ENCODE data around the gene HDAC6. TPM values are rescaled to one million over a fixed set of nuclear protein-coding genes. Genes with fewer than 3 reads are reported as not detected.

The HDAC6 gene
- total RNA-seq, 2 experiments from 2014 or later: 71.8 to 81.9 TPM

DNA sequence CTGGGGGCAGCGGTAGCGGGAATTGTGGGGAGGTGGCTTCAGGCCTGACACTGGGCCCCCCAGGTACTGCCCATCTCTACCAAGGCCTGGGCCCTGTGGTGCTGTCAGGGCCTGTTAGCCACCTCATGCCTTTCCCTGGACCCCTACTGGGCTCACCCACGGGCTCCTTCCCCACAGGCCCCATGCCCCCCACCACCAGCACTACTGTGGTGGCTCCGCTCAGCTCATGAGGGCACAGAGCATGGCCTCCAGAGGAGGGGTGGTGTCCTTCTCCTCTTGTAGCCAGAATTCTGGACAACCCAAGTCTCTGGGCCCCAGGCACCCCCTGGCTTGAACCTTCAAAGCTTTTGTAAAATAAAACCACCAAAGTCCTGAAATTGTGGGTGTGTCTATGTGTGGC is 7.9 kb upstream of the HDAC6 start:
- Mint-ChIP-seq H3K4me3 (no peak overlapping the region), H3K27me3 (no peaks in the 10 kb centered on the region), H3K9me3 (no peaks in the 10 kb centered on the region), H3K4me1 (ENCODE audit: low read depth) (peaks cover 6% of the 10 kb centered on the region), H3K27ac (no peak overlapping the region), H3K36me3 (no peaks in the 10 kb centered on the region)
- no peak for DNase-seq
- intact Hi-C loops (cut with micrococcal nuclease): no loop called here
- POLR2A ChIA-PET: no interaction called here
- CTCF ChIA-PET: no interaction called here

DNA sequence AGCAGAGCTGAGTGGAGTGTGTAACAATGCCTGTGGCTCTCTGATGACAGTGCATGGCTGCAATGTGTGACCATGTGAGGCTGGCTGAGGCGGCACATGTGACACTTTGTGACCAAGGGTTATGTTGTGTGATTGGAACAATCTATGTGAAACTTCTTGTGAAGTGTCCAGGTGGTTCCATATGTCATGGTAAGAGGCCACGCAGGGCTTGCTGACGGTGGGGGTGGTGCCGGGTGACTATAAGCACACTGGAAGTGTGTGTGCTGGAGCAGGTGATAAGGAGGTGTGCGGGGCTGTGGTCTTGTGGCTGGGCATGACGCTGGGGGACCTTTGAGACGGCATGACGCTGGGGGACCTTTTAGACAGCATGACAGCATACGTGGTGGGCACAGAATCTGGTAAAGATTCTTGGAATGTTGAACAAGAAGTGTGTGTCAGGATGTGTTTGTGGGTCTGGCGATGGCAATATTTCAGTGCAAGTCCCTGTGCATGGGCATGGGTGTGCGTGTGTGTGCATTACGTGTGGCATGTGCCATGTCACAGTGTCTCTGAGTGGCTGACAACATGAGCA is 7.4 kb upstream of the HDAC6 start:
- DNase-seq: no peak
- Mint-ChIP-seq H3K4me3 (no peak overlapping the region), H3K36me3 (no peaks in the 10 kb centered on the region), H3K9me3 (no peaks in the 10 kb centered on the region), H3K4me1 (ENCODE audit: low read depth) (peaks cover 4% of the 10 kb centered on the region), H3K27me3 (no peaks in the 10 kb centered on the region), H3K27ac (no peak overlapping the region)
- CTCF ChIA-PET: no interaction called here
- POLR2A ChIA-PET: no interaction called here
- intact Hi-C loops (cut with micrococcal nuclease): no loop called here

DNA sequence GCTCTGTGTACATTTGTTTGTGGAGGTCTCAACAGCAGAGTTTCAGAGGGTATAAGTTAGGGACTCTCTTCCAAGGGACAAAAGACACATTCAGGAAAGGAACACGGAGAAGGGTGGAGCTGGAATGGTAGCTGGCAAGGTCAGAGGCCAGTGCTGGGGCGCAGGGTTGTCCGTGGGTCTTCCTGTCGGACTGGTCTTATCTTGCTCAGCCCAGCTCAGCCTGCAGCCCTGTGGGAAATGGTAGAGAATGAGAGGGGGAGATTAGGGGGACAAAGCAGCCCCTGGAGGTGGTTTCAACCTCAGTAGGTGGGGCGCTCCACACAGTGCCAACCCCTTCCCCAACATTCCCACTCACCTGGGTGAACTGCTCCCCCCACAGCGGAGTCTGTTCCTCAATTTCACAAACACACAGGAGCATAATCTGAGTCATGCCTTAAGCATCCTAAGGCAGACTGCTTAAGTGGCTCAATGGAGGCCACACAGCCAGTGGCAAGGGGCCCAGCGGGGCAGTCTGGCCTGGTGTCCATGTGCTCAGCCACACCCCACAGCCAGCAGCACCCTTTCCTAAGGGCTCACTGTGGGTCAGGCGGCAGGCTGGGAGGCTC is 6.9 kb upstream of the HDAC6 start:
- Mint-ChIP-seq H3K9me3 (no peaks in the 10 kb centered on the region), H3K4me3 (no peak overlapping the region), H3K27me3 (no peaks in the 10 kb centered on the region), H3K4me1 (ENCODE audit: low read depth) (no peaks in the 10 kb centered on the region), H3K36me3 (no peaks in the 10 kb centered on the region), H3K27ac (no peak overlapping the region)
- intact Hi-C loops (cut with micrococcal nuclease): no loop called here
- no peak for DNase-seq
- CTCF ChIA-PET: no interaction called here
- POLR2A ChIA-PET: no interaction called here

DNA sequence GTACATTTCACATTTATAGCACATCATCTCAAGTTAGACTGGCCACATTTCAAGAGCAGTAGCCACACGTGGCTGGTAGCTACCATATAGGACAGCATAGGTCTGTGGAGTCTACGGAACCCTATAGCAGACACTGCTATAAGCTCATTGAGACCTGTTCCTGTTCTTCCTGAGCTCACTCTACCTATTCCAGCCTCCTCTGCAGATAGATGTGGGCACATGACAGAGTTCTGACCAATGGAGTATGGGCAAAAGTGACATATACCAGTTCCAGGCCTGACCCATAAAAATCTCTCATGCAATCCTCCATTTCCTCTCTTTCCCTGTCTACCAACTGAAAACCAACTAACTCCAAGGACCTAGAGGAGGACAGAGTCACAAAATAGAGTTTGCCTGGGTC is 3.5 kb upstream of the HDAC6 start:
- Mint-ChIP-seq H3K27me3 (no peaks in the 10 kb centered on the region), H3K4me3 (no peak overlapping the region), H3K4me1 (ENCODE audit: low read depth) (peaks cover 13% of the 10 kb centered on the region), H3K9me3 (no peaks in the 10 kb centered on the region), H3K36me3 (no peaks in the 10 kb centered on the region), H3K27ac (no peak overlapping the region)
- CTCF ChIA-PET: no interaction called here
- POLR2A ChIA-PET: no interaction called here
- DNase-seq: no peak
- intact Hi-C loops (cut with micrococcal nuclease): no loop called here

DNA sequence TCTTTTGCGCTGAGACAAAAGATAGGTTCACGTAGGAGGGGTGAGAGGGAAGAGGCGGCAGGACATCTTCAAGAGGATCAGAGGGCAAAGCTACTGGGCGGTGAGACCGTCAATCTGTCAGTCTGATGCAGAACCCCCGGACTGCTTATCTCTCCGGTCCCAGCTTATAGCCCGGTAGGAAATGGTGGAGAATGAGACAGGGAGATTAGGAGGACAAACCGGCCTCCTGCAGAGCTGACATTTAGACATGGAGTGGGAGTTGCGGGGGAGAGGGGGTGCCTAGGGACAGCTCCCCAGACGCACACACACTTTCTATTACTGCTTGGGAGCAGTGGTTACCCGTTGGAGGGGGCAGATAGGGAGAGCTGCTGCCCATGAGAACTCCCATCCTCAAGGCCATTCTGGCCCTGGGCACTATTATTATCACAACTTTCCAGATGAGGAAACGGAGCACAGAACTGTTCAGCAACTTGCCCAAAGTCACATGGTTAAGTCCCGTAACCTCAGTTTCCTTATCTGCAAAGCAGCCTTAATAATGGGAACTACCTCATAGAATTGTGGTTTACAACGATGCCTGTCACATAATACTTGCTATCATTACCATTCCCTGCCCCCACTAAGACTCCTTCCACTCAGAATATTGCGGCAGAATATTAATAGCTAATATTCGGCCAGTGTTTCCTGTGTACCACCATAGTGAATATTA is 1.1 kb upstream of the HDAC6 start:
- no peaks in the 10 kb centered on the region for H3K27me3 Mint-ChIP-seq
- no peaks in the 10 kb centered on the region for H3K9me3 Mint-ChIP-seq
- peaks cover 5% of the 10 kb centered on the region for H3K36me3 Mint-ChIP-seq
- H3K4me1 Mint-ChIP-seq (ENCODE audit: low read depth): peaks cover 14% of the 10 kb centered on the region
- intact Hi-C loops (cut with micrococcal nuclease): loop anchor here (1.0 to 10.0 kb wide), 8 partner anchors 63 to 364 kb away; partner anchors contain the start of genes MAGIX, OTUD5, PIM2 and PQBP1
- H3K27ac Mint-ChIP-seq: peak overlapping the region; percentile 99
- ChIA-PET POLR2A (interaction anchor here (1.6 kb wide), 1 partner anchor 88 kb away, joined by 4 read pairs; no protein-coding TSS in a partner anchor), CTCF (interaction anchor here (0.9 to 1.5 kb wide), 2 partner anchors 153 to 169 kb away, joined by 3 read pairs; no protein-coding TSS in a partner anchor)
- peak overlapping the region; percentile 95 for H3K4me3 Mint-ChIP-seq
- DNase-seq: no peak

DNA sequence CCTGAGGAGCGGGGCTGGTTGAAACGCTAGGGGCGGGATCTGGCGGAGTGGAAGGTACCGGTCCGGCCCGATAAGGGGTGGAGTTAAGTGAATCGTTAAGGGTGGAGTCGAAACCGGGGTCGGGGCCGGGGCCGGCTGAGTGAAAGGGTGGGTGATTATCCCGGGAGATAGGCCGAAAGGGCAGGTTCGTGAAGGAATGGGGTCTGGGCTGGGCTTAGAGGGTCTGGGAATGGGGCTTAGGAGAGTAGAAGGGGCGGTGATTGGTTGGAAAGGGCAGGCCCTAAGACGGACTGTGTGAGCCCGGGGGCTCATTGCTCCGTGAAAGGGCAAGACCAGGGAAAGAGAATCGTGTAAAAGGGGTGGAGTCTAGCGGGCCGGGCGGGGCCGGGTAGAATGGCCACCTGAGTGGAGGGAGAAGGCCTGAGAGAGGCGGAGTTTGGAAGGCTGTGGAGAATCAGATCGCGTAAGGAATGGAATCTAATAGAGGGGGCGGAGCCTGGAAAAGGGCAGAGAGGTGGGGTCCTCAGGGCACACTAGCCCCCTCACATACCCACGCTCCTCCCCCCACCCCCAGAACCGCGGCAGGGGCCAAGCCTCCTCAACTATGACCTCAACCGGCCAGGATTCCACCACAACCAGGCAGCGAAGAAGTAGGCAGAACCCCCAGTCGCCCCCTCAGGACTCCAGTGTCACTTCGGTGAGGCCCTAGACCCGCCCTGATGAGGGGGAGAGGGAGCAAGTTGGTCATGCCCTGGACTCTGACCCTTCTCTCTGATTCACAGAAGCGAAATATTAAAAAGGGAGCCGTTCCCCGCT is 430 bp downstream of the HDAC6 start:
- H3K27me3 Mint-ChIP-seq: no peaks in the 10 kb centered on the region
- H3K27ac Mint-ChIP-seq: peak overlapping the region; percentile 99
- CTCF ChIA-PET: interaction anchor here (1.0 kb wide), 1 partner anchor 154 kb away, joined by 3 read pairs; no protein-coding TSS in a partner anchor
- H3K36me3 Mint-ChIP-seq: peaks cover 5% of the 10 kb centered on the region
- H3K4me1 Mint-ChIP-seq (ENCODE audit: low read depth): peaks cover 16% of the 10 kb centered on the region
- no peaks in the 10 kb centered on the region for H3K9me3 Mint-ChIP-seq
- DNase-seq: peak; percentile 84
- intact Hi-C loops (cut with micrococcal nuclease): loop anchor here (1.0 to 10.0 kb wide), 7 partner anchors 65 to 363 kb away; partner anchors contain the start of genes MAGIX, OTUD5, PIM2 and PQBP1
- H3K4me3 Mint-ChIP-seq: peak overlapping the region; percentile 95
- POLR2A ChIA-PET: interaction anchor here (0.6 to 1.1 kb wide), 2 partner anchors 106 to 126 kb away, joined by 3 to 4 read pairs; partner anchors contain the start of gene SUV39H1

DNA sequence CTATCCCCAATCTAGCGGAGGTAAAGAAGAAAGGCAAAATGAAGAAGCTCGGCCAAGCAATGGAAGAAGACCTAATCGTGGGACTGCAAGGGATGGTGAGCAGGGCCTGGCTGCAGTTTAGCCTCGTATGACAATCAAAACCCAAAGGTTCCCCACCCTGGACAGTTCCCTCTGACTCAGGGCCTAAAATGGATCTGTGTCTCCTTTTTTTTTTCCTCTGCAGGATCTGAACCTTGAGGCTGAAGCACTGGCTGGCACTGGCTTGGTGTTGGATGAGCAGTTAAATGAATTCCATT is 986 bp downstream of the HDAC6 start:
- peak overlapping the region; percentile 99 for H3K27ac Mint-ChIP-seq
- H3K9me3 Mint-ChIP-seq: no peaks in the 10 kb centered on the region
- peaks cover 5% of the 10 kb centered on the region for H3K36me3 Mint-ChIP-seq
- H3K4me1 Mint-ChIP-seq (ENCODE audit: low read depth): peaks cover 16% of the 10 kb centered on the region
- intact Hi-C loops (cut with micrococcal nuclease): loop anchor here (1.0 to 10.0 kb wide), 7 partner anchors 66 to 362 kb away; partner anchors contain the start of genes MAGIX, OTUD5, PIM2 and PQBP1
- H3K4me3 Mint-ChIP-seq: peak overlapping the region; percentile 95
- no peak for DNase-seq
- ChIA-PET CTCF (no interaction called here), POLR2A (no interaction called here)
- H3K27me3 Mint-ChIP-seq: no peaks in the 10 kb centered on the region

DNA sequence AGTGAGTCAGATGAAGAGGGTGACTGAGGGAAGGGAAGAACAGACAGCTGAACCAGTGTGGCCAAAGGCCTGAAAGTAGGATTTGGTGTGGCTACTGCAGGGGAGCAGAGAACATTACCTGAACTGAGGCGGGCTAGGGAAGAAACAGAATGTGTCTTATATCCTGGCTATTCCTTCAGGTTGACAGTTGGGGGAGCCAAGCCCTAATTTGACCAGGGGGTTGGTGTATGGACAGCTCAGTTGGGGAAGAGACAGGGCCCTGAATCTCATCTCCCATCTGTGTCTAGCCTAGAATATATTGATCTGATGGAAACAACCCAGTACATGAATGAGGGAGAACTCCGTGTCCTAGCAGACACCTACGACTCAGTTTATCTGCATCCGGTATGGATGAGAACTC is 4.2 kb downstream of the HDAC6 start:
- CTCF ChIA-PET: no interaction called here

DNA sequence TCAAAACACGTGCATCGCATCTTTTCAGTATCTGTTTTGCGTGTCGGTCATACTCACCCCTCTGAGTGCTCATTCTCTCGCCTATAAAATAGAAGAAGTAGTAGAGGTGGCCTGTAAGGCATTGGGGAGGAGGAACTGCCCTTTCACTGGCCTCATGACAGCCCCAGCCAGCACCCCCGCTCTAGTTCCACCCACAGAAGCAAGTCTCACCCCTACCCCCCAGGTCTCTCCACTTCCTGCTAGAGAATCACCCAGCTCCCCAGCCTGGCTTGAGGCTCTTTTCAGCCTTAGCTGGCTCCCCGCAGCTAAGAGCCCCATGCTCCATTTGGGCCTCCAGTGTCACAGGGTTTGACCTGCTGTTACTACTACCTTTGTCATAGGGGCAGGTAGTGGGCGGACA is 11.8 kb downstream of the HDAC6 start:
- H3K9me3 Mint-ChIP-seq: no peaks in the 10 kb centered on the region
- no peak for DNase-seq
- intact Hi-C loops (cut with micrococcal nuclease): no loop called here
- ChIA-PET POLR2A (no interaction called here), CTCF (no interaction called here)
- H3K36me3 Mint-ChIP-seq: peaks cover 8% of the 10 kb centered on the region
- H3K4me1 Mint-ChIP-seq (ENCODE audit: low read depth): no peaks in the 10 kb centered on the region
- no peaks in the 10 kb centered on the region for H3K27me3 Mint-ChIP-seq
- H3K4me3 Mint-ChIP-seq: no peak overlapping the region
- no peak overlapping the region for H3K27ac Mint-ChIP-seq

More for the DNA sequence above, 4.2 kb downstream of the HDAC6 start:
- POLR2A ChIA-PET: no interaction called here
- Mint-ChIP-seq H3K27me3 (no peaks in the 10 kb centered on the region), H3K36me3 (peaks cover 5% of the 10 kb centered on the region), H3K27ac (peak overlapping the region; percentile 4), H3K4me3 (no peak overlapping the region), H3K4me1 (ENCODE audit: low read depth) (peaks cover 10% of the 10 kb centered on the region), H3K9me3 (no peaks in the 10 kb centered on the region)
- intact Hi-C loops (cut with micrococcal nuclease): loop anchor here (10.0 kb wide), 2 partner anchors 89 to 359 kb away; partner anchors contain the start of genes MAGIX, PQBP1 and TIMM17B
- no peak for DNase-seq

DNA sequence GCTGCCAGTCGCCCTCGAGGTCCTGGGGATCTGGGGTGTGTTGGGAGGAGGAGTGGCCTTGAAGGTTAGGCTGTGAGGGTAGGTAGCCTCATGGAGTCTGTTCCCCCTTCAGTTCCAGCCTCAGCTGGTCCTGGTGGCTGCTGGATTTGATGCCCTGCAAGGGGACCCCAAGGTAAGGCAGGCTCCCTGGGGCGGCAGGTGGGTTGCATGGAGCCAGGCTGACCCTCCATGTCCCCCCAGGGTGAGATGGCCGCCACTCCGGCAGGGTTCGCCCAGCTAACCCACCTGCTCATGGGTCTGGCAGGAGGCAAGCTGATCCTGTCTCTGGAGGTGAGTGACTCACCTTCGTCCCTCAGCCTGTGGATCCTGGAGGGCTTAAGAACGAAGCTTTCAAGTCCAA is 12.9 kb downstream of the HDAC6 start:
- CTCF ChIA-PET: no interaction called here
- no peaks in the 10 kb centered on the region for H3K27me3 Mint-ChIP-seq
- H3K4me3 Mint-ChIP-seq: no peak overlapping the region
- intact Hi-C loops (cut with micrococcal nuclease): no loop called here
- no peak overlapping the region for H3K27ac Mint-ChIP-seq
- peaks cover 15% of the 10 kb centered on the region for H3K36me3 Mint-ChIP-seq
- no peaks in the 10 kb centered on the region for H3K9me3 Mint-ChIP-seq
- no peaks in the 10 kb centered on the region for H3K4me1 Mint-ChIP-seq (ENCODE audit: low read depth)
- POLR2A ChIA-PET: no interaction called here
- DNase-seq: no peak

DNA sequence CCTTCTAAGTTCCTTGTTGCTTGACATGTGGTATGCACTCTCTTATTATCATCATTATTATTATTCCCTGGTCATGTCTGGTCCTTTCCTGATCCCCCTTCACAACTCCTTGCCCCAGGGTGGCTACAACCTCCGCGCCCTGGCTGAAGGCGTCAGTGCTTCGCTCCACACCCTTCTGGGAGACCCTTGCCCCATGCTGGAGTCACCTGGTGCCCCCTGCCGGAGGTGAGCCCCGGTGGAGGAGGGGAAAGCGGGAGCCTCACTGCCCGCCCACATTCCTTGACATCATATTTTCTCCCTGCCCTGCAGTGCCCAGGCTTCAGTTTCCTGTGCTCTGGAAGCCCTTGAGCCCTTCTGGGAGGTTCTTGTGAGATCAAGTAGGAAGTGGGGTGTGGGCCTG is 13.4 kb downstream of the HDAC6 start:
- H3K27me3 Mint-ChIP-seq: no peaks in the 10 kb centered on the region
- H3K36me3 Mint-ChIP-seq: peaks cover 19% of the 10 kb centered on the region
- no peak overlapping the region for H3K4me3 Mint-ChIP-seq
- no peak overlapping the region for H3K27ac Mint-ChIP-seq
- intact Hi-C loops (cut with micrococcal nuclease): no loop called here
- DNase-seq: no peak
- H3K4me1 Mint-ChIP-seq (ENCODE audit: low read depth): no peaks in the 10 kb centered on the region
- ChIA-PET CTCF (no interaction called here), POLR2A (no interaction called here)
- H3K9me3 Mint-ChIP-seq: no peaks in the 10 kb centered on the region

Measured in activated CD4-positive, alpha-beta memory T cell treated with anti-CD3 and anti-CD28 coated beads for 36 hours (primary cell).